ENCODE measurements around the gene PRDM11.

- TF ChIP-seq CTCF (IDR thresholded peaks at IDR 0.05 in 4 of 5, conservative IDR thresholded peaks at IDR 0.05 in 1 of 5) (no peak), POLR2A (IDR thresholded peaks at IDR 0.05) (no peak)
Observed at GRCh38 chr11:45239733-45240132, 93.3 kb downstream of the PRDM11 start.

Data from gastrocnemius medialis (tissue), 4 donors.